Measurements from ENCODE around the gene GLB1L.

DNA sequence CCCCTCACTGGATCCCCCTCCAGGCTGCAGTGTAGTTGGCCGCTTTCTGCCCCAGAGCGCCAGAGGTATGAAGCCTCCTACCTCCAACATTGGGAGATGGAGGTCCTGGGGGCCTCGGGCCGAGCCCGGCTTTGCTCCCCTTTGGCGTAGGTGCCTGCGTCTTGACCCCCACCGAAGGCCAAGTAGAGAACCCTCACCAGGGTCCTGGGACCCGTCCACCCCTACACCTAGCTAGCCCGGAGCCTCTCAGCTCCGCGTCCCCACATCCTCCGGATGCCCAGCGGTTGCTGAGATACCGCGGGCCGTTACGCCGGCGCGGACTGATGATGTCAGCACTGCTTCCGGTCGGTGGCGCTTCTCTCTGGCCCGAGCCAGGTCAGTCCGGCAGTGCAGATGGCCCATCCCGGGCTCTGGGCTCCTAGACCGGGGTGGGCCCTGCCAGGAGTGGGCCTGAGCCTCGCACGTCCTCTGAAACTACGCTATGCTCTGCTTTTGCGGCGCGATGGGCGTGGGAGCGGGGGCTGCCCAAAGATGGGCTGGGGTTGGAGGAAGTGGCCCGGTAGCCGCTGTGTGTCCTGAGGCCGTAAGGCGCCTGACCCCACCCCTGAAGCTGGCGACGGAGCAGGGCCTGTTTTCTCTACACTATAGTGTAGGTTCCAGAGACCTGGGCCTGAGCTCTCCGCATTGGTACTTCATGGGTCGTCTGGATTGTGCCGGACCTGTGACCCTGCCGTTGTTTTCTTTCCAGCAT, at the start of gene GLB1L, which contains the start of gene STK16:
- TF ChIP-seq, protein P1, sequence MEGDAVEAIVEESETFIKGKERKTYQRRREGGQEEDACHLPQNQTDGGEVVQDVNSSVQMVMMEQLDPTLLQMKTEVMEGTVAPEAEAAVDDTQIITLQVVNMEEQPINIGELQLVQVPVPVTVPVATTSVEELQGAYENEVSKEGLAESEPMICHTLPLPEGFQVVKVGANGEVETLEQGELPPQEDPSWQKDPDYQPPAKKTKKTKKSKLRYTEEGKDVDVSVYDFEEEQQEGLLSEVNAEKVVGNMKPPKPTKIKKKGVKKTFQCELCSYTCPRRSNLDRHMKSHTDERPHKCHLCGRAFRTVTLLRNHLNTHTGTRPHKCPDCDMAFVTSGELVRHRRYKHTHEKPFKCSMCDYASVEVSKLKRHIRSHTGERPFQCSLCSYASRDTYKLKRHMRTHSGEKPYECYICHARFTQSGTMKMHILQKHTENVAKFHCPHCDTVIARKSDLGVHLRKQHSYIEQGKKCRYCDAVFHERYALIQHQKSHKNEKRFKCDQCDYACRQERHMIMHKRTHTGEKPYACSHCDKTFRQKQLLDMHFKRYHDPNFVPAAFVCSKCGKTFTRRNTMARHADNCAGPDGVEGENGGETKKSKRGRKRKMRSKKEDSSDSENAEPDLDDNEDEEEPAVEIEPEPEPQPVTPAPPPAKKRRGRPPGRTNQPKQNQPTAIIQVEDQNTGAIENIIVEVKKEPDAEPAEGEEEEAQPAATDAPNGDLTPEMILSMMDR (IDR thresholded peaks at IDR 0.05): no peak
- TF ChIP-seq POLR2A (IDR thresholded peaks at IDR 0.05): peak in 1 of 2 donors; percentile 34

Data from lower leg skin (tissue), 3 donors.